Colonic mucosa (tissue), 4 donors: ENCODE measurements around the gene STPG4. TPM values are rescaled to one million over a fixed set of nuclear protein-coding genes. Genes with fewer than 3 reads are reported as not detected.

Experiments used
- DNase-seq: peaks from one replicate; pipeline ENCODE4 v3.0.0-alpha.2; 2020
- H3K27ac ChIP-seq: fragments of 200-600 bp; one replicate; pipeline ENCODE4 v1.8.0; 2021
- H3K27me3 ChIP-seq: fragments of 200-600 bp; one replicate; pipeline ENCODE4 v1.8.0; 2021
- H3K36me3 ChIP-seq: fragments of 200-600 bp; one replicate; pipeline ENCODE4 v1.8.0; 2021
- H3K4me1 ChIP-seq: fragments of 200-600 bp; one replicate; pipeline ENCODE4 v1.8.0; 2021; ENCODE audit warnings: mild to moderate bottlenecking
- H3K4me3 ChIP-seq: fragments of 200-600 bp; one replicate; pipeline ENCODE4 v1.8.0; 2021
- H3K9ac ChIP-seq, 2 donors: one replicate each; pipeline ENCODE4 v1.7.0; 2013; ENCODE audit warnings: control low read depth in 2 of 2, low read depth in 2 of 2, low read length in 2 of 2
- H3K9me3 ChIP-seq: fragments of 200-600 bp; one replicate; pipeline ENCODE4 v1.8.0; 2021
- CTCF ChIP-seq: fragments of 200-600 bp; IDR thresholded peaks from one replicate; pipeline ENCODE4 v1.8.0; 2022; ENCODE audit warnings: antibody characterized with exemption, mild to moderate bottlenecking
- intact Hi-C: fragments of 100-400 bp; cut with DNase I; formaldehyde crosslinking; loops from one replicate; pipeline ENCODE4 v1.14.1; 2022
- total RNA-seq, 2 donors: library from RNA; stranded (reverse); fragmentation: NEBNext Ultra II Directional in 1 of 2; extraction: Animal tissue kit (Norgen Biotek cat#: 25700) in 1 of 2; gene quantifications; one replicate each; pipeline ENCODE4 v1.2.1, GENCODE V29; 2021
- donor health status: healthy.
- donor health status: DM: no; HTN: no; CAD: no.
- donor health status: DM: no; HTN: no; CAD: no.

The STPG4 gene
- total RNA-seq, 2 donors from 2014 or later = 0.21 to 0.47 TPM

GRCh38 chr2:47167149-47167548, 12.0 kb upstream of the STPG4 start:
- Histone ChIP-seq H3K36me3 (no peaks in the 10 kb centered on the region), H3K27ac (no peak overlapping the region), H3K4me3 (no peak overlapping the region), H3K9ac (no peak overlapping the region), H3K4me1 (peaks cover 18% of the 10 kb centered on the region), H3K27me3 (no peaks in the 10 kb centered on the region), H3K9me3 (no peaks in the 10 kb centered on the region)
- intact Hi-C loops = no loop called here
- TF ChIP-seq CTCF = no peak
- no peak for DNase-seq

- no peak for TF ChIP-seq CTCF
- H3K36me3 ChIP-seq = no peaks in the 10 kb centered on the region
- no peak overlapping the region for H3K27ac ChIP-seq
- H3K4me3 ChIP-seq = no peak overlapping the region
- H3K9ac ChIP-seq = no peak overlapping the region
- DNase-seq = no peak
- intact Hi-C loops = no loop called here
- H3K27me3 ChIP-seq = no peaks in the 10 kb centered on the region
- H3K9me3 ChIP-seq = no peaks in the 10 kb centered on the region
- H3K4me1 ChIP-seq = peaks cover 6% of the 10 kb centered on the region
These were observed 10.0 kb upstream of the STPG4 start for GRCh38 chr2:47165001-47165555.

- no peak for TF ChIP-seq CTCF
- intact Hi-C loops = no loop called here
- Histone ChIP-seq H3K36me3 (peaks cover 5% of the 10 kb centered on the region), H3K9me3 (no peaks in the 10 kb centered on the region), H3K27me3 (no peaks in the 10 kb centered on the region), H3K4me1 (peaks cover 6% of the 10 kb centered on the region), H3K9ac (no peak overlapping the region), H3K4me3 (no peak overlapping the region), H3K27ac (no peak overlapping the region)
- no peak for DNase-seq
These were observed 7.7 kb upstream of the STPG4 start for GRCh38 chr2:47162780-47163179.

- intact Hi-C loops = no loop called here
- no peak for TF ChIP-seq CTCF
- DNase-seq = no peak
- Histone ChIP-seq H3K9ac (no peak overlapping the region), H3K9me3 (no peaks in the 10 kb centered on the region), H3K4me3 (no peak overlapping the region), H3K27me3 (no peaks in the 10 kb centered on the region), H3K36me3 (peaks cover 5% of the 10 kb centered on the region), H3K27ac (no peak overlapping the region), H3K4me1 (peaks cover 6% of the 10 kb centered on the region)
These were observed 6.4 kb upstream of the STPG4 start for GRCh38 chr2:47161475-47161874.

GRCh38 chr2:47160660-47161059, 5.6 kb upstream of the STPG4 start:
- no peak for DNase-seq
- Histone ChIP-seq H3K36me3 (peaks cover 5% of the 10 kb centered on the region), H3K9me3 (no peaks in the 10 kb centered on the region), H3K27me3 (no peaks in the 10 kb centered on the region), H3K27ac (no peak overlapping the region), H3K9ac (no peak overlapping the region), H3K4me3 (no peak overlapping the region), H3K4me1 (peaks cover 5% of the 10 kb centered on the region)
- intact Hi-C loops = no loop called here
- TF ChIP-seq CTCF = no peak
